Right atrium auricular region (tissue), 2 donors: ENCODE data around the gene CEACAM4. TPM values are rescaled to one million over a fixed set of nuclear protein-coding genes. Genes with fewer than 3 reads are reported as not detected.

ENCODE experiments used
- DNase-seq: peaks from one replicate; pipeline ENCODE4 v3.0.0-alpha.2; 2019; ENCODE audit warnings: low spot score
- H3K27ac ChIP-seq, 2 donors: fragments of 200-600 bp; sonication (generic); 1 replicate in 1 of 2; 2 replicates in 1 of 2; pipeline ENCODE4 v1.5.1; 2016 to 2019
- H3K27me3 ChIP-seq, 2 donors: fragments of 200-600 bp; sonication (generic); one replicate each; pipeline versions ENCODE4 v1.5.1 to v1.6.0; 2017 to 2019
- H3K36me3 ChIP-seq: fragments of 200-600 bp; sonication (generic); one replicate; pipeline ENCODE4 v1.5.1; 2016
- H3K4me1 ChIP-seq, 2 donors: fragments of 200-600 bp; sonication (generic); one replicate each; pipeline versions ENCODE4 v1.5.1 to v1.6.0; 2017 to 2019
- H3K4me3 ChIP-seq, 2 donors: fragments of 200-600 bp; sonication (generic); 1 replicate in 1 of 2; 2 replicates in 1 of 2; pipeline ENCODE4 v1.5.1; 2017 to 2019; ENCODE audit warnings: mild to moderate bottlenecking in 1 of 2, moderate library complexity in 1 of 2
- H3K9me3 ChIP-seq, 2 donors: fragments of 200-600 bp; sonication (generic); one replicate each; pipeline ENCODE4 v1.5.1; 2019
- CTCF ChIP-seq, 2 donors: fragments of 200-600 bp; sonication (generic); IDR thresholded peaks; one replicate each; pipeline ENCODE4 v1.5.1; 2019; ENCODE audit warnings: antibody characterized with exemption in 2 of 2
- total RNA-seq, 2 donors: library from RNA; depleted of rRNA; stranded (reverse); fragments of >200 nt; gene quantifications; one replicate each; pipeline ENCODE4 v1.1.0, GENCODE V29; 2016

CEACAM4 gene
- total RNA-seq, 2 donors from 2014 or later, result 0.67 TPM; not detected in 1

- Histone ChIP-seq H3K27me3 (no peaks in the 10 kb centered on the region), H3K4me1 (no peaks in the 10 kb centered on the region), H3K9me3 (peaks cover 0 to 11% of the 10 kb centered on the region in 2 donors), H3K27ac (no peak overlapping the region), H3K36me3 (no peaks in the 10 kb centered on the region), H3K4me3 (no peak overlapping the region)
- no peak for TF ChIP-seq CTCF (IDR thresholded peaks at IDR 0.05)
- DNase-seq, result peak; percentile 53
Observed at GRCh38 chr19:41577144-41577830, 49.6 kb downstream of the CEACAM4 start.

GRCh38 chr19:41575998-41576397, 50.9 kb downstream of the CEACAM4 start, which contains the start of gene CEACAM21:
CEACAM21 (plus strand) TSS chr19:41576166; CDS start chr19:41576275, 109 bp downstream.
- DNase-seq, result peak; percentile 71
- no peaks in the 10 kb centered on the region for H3K36me3 ChIP-seq
- H3K4me3 ChIP-seq, result no peak within 1 kb of the TSS
- H3K9me3 ChIP-seq, result peaks cover 0 to 5% of the 10 kb centered on the region in 2 donors
- H3K4me1 ChIP-seq, result no peaks in the 10 kb centered on the region
- no peak for TF ChIP-seq CTCF (IDR thresholded peaks at IDR 0.05)
- H3K27ac ChIP-seq, result no peak within 1 kb of the TSS
- no peaks in the 10 kb centered on the region for H3K27me3 ChIP-seq

GRCh38 chr19:41570639-41571112, 56.2 kb downstream of the CEACAM4 start:
- Histone ChIP-seq H3K4me3 (no peak overlapping the region), H3K36me3 (no peaks in the 10 kb centered on the region), H3K27ac (no peak overlapping the region), H3K4me1 (no peaks in the 10 kb centered on the region), H3K27me3 (no peaks in the 10 kb centered on the region), H3K9me3 (peaks cover 0 to 8% of the 10 kb centered on the region in 2 donors)
- peak; percentile 60 to 92 for TF ChIP-seq CTCF (IDR thresholded peaks at IDR 0.05)
- peak; percentile 73 for DNase-seq

GRCh38 chr19:41570179-41570578, 56.7 kb downstream of the CEACAM4 start:
- no peaks in the 10 kb centered on the region for H3K4me1 ChIP-seq
- H3K36me3 ChIP-seq, result no peaks in the 10 kb centered on the region
- peaks cover 0 to 8% of the 10 kb centered on the region in 2 donors for H3K9me3 ChIP-seq
- DNase-seq, result no peak
- H3K27me3 ChIP-seq, result peaks cover 0 to 1% of the 10 kb centered on the region in 2 donors
- no peak overlapping the region for H3K4me3 ChIP-seq
- no peak for TF ChIP-seq CTCF (IDR thresholded peaks at IDR 0.05)
- H3K27ac ChIP-seq, result no peak overlapping the region

- H3K27ac ChIP-seq, result no peak overlapping the region
Observed at GRCh38 chr19:41569481-41570150, 57.3 kb downstream of the CEACAM4 start.

More at GRCh38 chr19:41569481-41570150, 57.3 kb downstream of the CEACAM4 start:
- peaks cover 0 to 5% of the 10 kb centered on the region in 2 donors for H3K4me1 ChIP-seq
- peak; percentile 40 for DNase-seq
- H3K36me3 ChIP-seq, result no peaks in the 10 kb centered on the region
- H3K4me3 ChIP-seq, result no peak overlapping the region
- no peak for TF ChIP-seq CTCF (IDR thresholded peaks at IDR 0.05)
- peaks cover 0 to 7% of the 10 kb centered on the region in 2 donors for H3K27me3 ChIP-seq
- peaks cover 0 to 8% of the 10 kb centered on the region in 2 donors for H3K9me3 ChIP-seq

Other genes starting within 250 kb of the CEACAM4 start
- 1 to 10 TPM; 8.5 to 9.0 TPM for gene EXOSC5, start 229.7 kb downstream of the CEACAM4 start, total RNA-seq
- gene BCKDHA, start 229.3 kb downstream of the CEACAM4 start, total RNA-seq, result 10 to 100 TPM; 65.2 to 77.6 TPM
- 1 to 10 TPM; 1.9 to 4.5 TPM for gene B3GNT8, start 199.7 kb downstream of the CEACAM4 start, total RNA-seq
- gene DMAC2, start 187.2 kb downstream of the CEACAM4 start, total RNA-seq, result 10 to 100 TPM; 63.2 to 88.7 TPM
- gene ERICH4, start 183.9 kb downstream of the CEACAM4 start, total RNA-seq, result not detected
- gene CEACAM21, start 50.9 kb downstream of the CEACAM4 start, total RNA-seq, result 1 to 10 TPM in 1 of 2 donors, not detected in 1; 1.3 TPM
- not detected for gene CEACAM7, start 61.2 kb upstream of the CEACAM4 start, total RNA-seq
- gene CEACAM5, start 81.6 kb upstream of the CEACAM4 start, total RNA-seq, result not detected
- not detected for gene CEACAM6, start 128.5 kb upstream of the CEACAM4 start, total RNA-seq
- gene CEACAM3, start 169.5 kb upstream of the CEACAM4 start, total RNA-seq, result not detected
- not detected for gene LYPD4, start 217.6 kb upstream of the CEACAM4 start, total RNA-seq
- gene DMRTC2, start 218.0 kb upstream of the CEACAM4 start, total RNA-seq, result not detected
- gene RPS19, start 233.2 kb upstream of the CEACAM4 start, total RNA-seq, result 100 to 1,000 TPM; 108 to 415 TPM